Neural progenitor cell (in vitro differentiated cells): ENCODE measurements around the gene AEBP1.

ENCODE experiments used
- CTCF ChIP-seq: fragments of 200-600 bp; sonication (generic); IDR thresholded peaks from 2 replicates; pipeline ENCODE4 v1.5.1; 2017; ENCODE audit warnings: antibody characterized with exemption, mild to moderate bottlenecking
- EZH2 ChIP-seq: fragments of 200-600 bp; sonication (generic); IDR thresholded peaks from 2 replicates; pipeline ENCODE4 v1.6.1; 2017; ENCODE audit warnings: antibody characterized with exemption, mild to moderate bottlenecking, moderate library complexity
- EZH2phosphoT487 ChIP-seq: fragments of 200-600 bp; sonication (generic); IDR thresholded peaks from 2 replicates; pipeline ENCODE4 v1.6.1; 2017; ENCODE audit warnings: antibody characterized with exemption

GRCh38 chr7:44098092-44099068, 5.8 kb upstream of the AEBP1 start:
- TF ChIP-seq CTCF (no peak), EZH2phosphoT487 (no peak), EZH2 (no peak)
